MM.1S (cell line): ENCODE data around the gene LEMD2.

Experiments used
- DNase-seq: peaks from one replicate; pipeline ENCODE4 v3.0.0-alpha.2; 2015
- H2AFZ ChIP-seq: fragments of 300-600 bp; sonication (generic); 2 replicates; pipeline ENCODE4 v1.6.0; 2016; ENCODE audit warnings: antibody characterized with exemption, low read length
- H3F3A ChIP-seq: fragments of 300-600 bp; sonication (generic); 2 replicates; pipeline ENCODE4 v1.6.1; 2016; ENCODE audit warnings: mild to moderate bottlenecking, antibody characterized with exemption, low read length, moderate library complexity, mixed read lengths; ENCODE audit not compliant: insufficient read depth
- H3K27ac ChIP-seq: fragments of 300-600 bp; sonication (generic); 2 replicates; pipeline ENCODE4 v1.5.1; 2016; ENCODE audit warnings: mild to moderate bottlenecking, low read length
- H3K27me3 ChIP-seq: fragments of 300-600 bp; sonication (generic); replicated peaks from 2 replicates; pipeline ENCODE4 v1.6.0; 2016; ENCODE audit warnings: low read length; ENCODE audit not compliant: insufficient read depth
- H3K36me3 ChIP-seq: fragments of 300-600 bp; sonication (generic); replicated peaks from 2 replicates; pipeline ENCODE4 v1.6.1; 2016; ENCODE audit warnings: mild to moderate bottlenecking, low read length, mixed read lengths; ENCODE audit not compliant: insufficient read depth
- H3K4me1 ChIP-seq: fragments of 300-600 bp; sonication (generic); 2 replicates; pipeline ENCODE4 v1.6.1; 2016; ENCODE audit warnings: low read length, mixed read lengths
- H3K4me2 ChIP-seq: fragments of 300-600 bp; sonication (generic); 2 replicates; pipeline ENCODE4 v1.6.0; 2016; ENCODE audit warnings: low read depth, low read length
- H3K4me3 ChIP-seq: fragments of 300-600 bp; sonication (generic); 2 replicates; pipeline ENCODE4 v1.5.1; 2016; ENCODE audit warnings: low read length, mixed read lengths
- H3K79me2 ChIP-seq: fragments of 300-600 bp; sonication (generic); 2 replicates; pipeline ENCODE4 v1.6.1; 2016; ENCODE audit warnings: mixed run types, low read length, mixed read lengths
- H3K9ac ChIP-seq: fragments of 300-600 bp; sonication (generic); 2 replicates; pipeline ENCODE4 v1.6.1; 2016; ENCODE audit warnings: low read length, mixed read lengths
- H3K9me2 ChIP-seq: fragments of 300-600 bp; sonication (generic); replicated peaks from 2 replicates; pipeline ENCODE4 v1.6.1; 2016; ENCODE audit warnings: mild to moderate bottlenecking, low read length, mixed read lengths; ENCODE audit not compliant: insufficient read depth
- H3K9me3 ChIP-seq: fragments of 300-600 bp; sonication (generic); replicated peaks from 2 replicates; pipeline ENCODE4 v1.6.1; 2016; ENCODE audit warnings: mild to moderate bottlenecking, low read length, mixed read lengths; ENCODE audit not compliant: insufficient read depth
- H4K20me1 ChIP-seq: fragments of 300-600 bp; sonication (generic); 2 replicates; pipeline ENCODE4 v1.6.1; 2016; ENCODE audit warnings: mild to moderate bottlenecking, low read length, moderate library complexity, mixed read lengths; ENCODE audit not compliant: insufficient read depth
- CTCF ChIP-seq: fragments of 300-600 bp; sonication (generic); IDR thresholded peaks from 2 replicates; pipeline ENCODE4 v1.5.1; 2016; ENCODE audit warnings: antibody characterized with exemption, low read length, mixed read lengths
- EZH2 ChIP-seq: fragments of 300-600 bp; sonication (generic); optimal IDR thresholded peaks from 2 replicates; pipeline ENCODE3; 2017; ENCODE audit warnings: low read depth, mild to moderate bottlenecking, antibody characterized with exemption, low read length, mixed read lengths
- EZH2phosphoT487 ChIP-seq: fragments of 300-600 bp; sonication (generic); IDR thresholded peaks from 2 replicates; pipeline ENCODE4 v1.6.1; 2018; ENCODE audit warnings: antibody characterized with exemption, low read length

Gene LEMD2

GRCh38 chr6:33791620-33792019 is 2.7 kb upstream of the LEMD2 start:
- Histone ChIP-seq H3K4me1 (peaks cover 17% of the 10 kb centered on the region), H4K20me1 (no peaks in the 10 kb centered on the region), H3K4me2 (no peak overlapping the region), H3K9me3 (no peaks in the 10 kb centered on the region), H3K4me3 (no peak overlapping the region), H3K79me2 (peaks cover 17% of the 10 kb centered on the region), H3K36me3 (no peaks in the 10 kb centered on the region), H3K9ac (no peak overlapping the region), H3K27ac (no peak overlapping the region), H3K27me3 (peaks cover 42% of the 10 kb centered on the region), H3F3A (peaks cover 5% of the 10 kb centered on the region; the same call in 1 of the 2 replicates), H2AFZ (no peak overlapping the region), H3K9me2 (no peaks in the 10 kb centered on the region; the same call in 1 of the 2 replicates)
- DNase-seq = no peak
- TF ChIP-seq EZH2phosphoT487 = no peak
- TF ChIP-seq EZH2 = no peak
- TF ChIP-seq CTCF = no peak

- H3K9me3 ChIP-seq = no peaks in the 10 kb centered on the region
- peaks cover 39% of the 10 kb centered on the region for H3K27me3 ChIP-seq
- peaks cover 17% of the 10 kb centered on the region for H3K4me1 ChIP-seq
- H3K4me2 ChIP-seq = no peak overlapping the region
- no peak overlapping the region for H3K9ac ChIP-seq
- H3K27ac ChIP-seq = no peak overlapping the region
- no peak overlapping the region for H3K4me3 ChIP-seq
- H2AFZ ChIP-seq = no peak overlapping the region
- peaks cover 24% of the 10 kb centered on the region for H3K79me2 ChIP-seq
- TF ChIP-seq EZH2phosphoT487 = no peak
- no peak for TF ChIP-seq EZH2
- TF ChIP-seq CTCF = no peak
- no peak for DNase-seq
- H3K36me3 ChIP-seq = no peaks in the 10 kb centered on the region
- no peaks in the 10 kb centered on the region for H4K20me1 ChIP-seq
- H3K9me2 ChIP-seq = no peaks in the 10 kb centered on the region; the same call in 1 of the 2 replicates
- peaks cover 5% of the 10 kb centered on the region; the same call in 1 of the 2 replicates for H3F3A ChIP-seq
These were observed 2.0 kb upstream of the LEMD2 start for GRCh38 chr6:33790910-33791309.

GRCh38 chr6:33790379-33790778 is 1.4 kb upstream of the LEMD2 start:
- Histone ChIP-seq H3K79me2 (peaks cover 30% of the 10 kb centered on the region), H3K27ac (no peak overlapping the region)

More at GRCh38 chr6:33790379-33790778, 1.4 kb upstream of the LEMD2 start:
- Histone ChIP-seq H3K4me3 (no peak overlapping the region), H2AFZ (no peak overlapping the region), H3K27me3 (peaks cover 35% of the 10 kb centered on the region), H3F3A (peaks cover 5% of the 10 kb centered on the region; the same call in 1 of the 2 replicates), H3K36me3 (no peaks in the 10 kb centered on the region), H3K9me2 (no peaks in the 10 kb centered on the region; the same call in 1 of the 2 replicates), H3K9me3 (no peaks in the 10 kb centered on the region), H3K4me1 (peaks cover 17% of the 10 kb centered on the region), H3K4me2 (no peak overlapping the region), H3K9ac (no peak overlapping the region), H4K20me1 (no peaks in the 10 kb centered on the region)
- TF ChIP-seq CTCF (no peak), EZH2phosphoT487 (no peak), EZH2 (no peak)
- no peak for DNase-seq
